Measurements from ENCODE around the gene NRARP. TPM values are rescaled to one million over a fixed set of nuclear protein-coding genes. Genes with fewer than 3 reads are reported as not detected.

Gene NRARP
- total RNA-seq, 2 donors from 2014 or later, result 0.88 to 2.6 TPM

- Mint-ChIP-seq H3K9me3 (no peaks in the 10 kb centered on the region), H3K27me3 (peaks cover 10 to 15% of the 10 kb centered on the region in 2 donors), H3K4me1 (ENCODE audit: low read depth in 2 of 2) (peaks cover 5 to 8% of the 10 kb centered on the region in 2 donors), H3K36me3 (no peaks in the 10 kb centered on the region), H3K27ac (no peak overlapping the region), H3K4me3 (peak overlapping the region; percentile 60)
- DNase-seq (ENCODE audit: low spot score), result no peak
- peak; percentile 64 to 70 for ATAC-seq
Observed at GRCh38 chr9:137294091-137294680, 7.9 kb downstream of the NRARP start.

GRCh38 chr9:137293482-137294090 is 8.5 kb downstream of the NRARP start:
- ATAC-seq, result no peak
- Mint-ChIP-seq H3K36me3 (no peaks in the 10 kb centered on the region), H3K4me1 (ENCODE audit: low read depth in 2 of 2) (peaks cover 5 to 8% of the 10 kb centered on the region in 2 donors), H3K4me3 (no peak overlapping the region), H3K9me3 (no peaks in the 10 kb centered on the region), H3K27ac (no peak overlapping the region), H3K27me3 (peaks cover 10 to 15% of the 10 kb centered on the region in 2 donors)
- no peak for DNase-seq (ENCODE audit: low spot score)

- H3K4me1 Mint-ChIP-seq (ENCODE audit: low read depth in 2 of 2), result peaks cover 5 to 8% of the 10 kb centered on the region in 2 donors
- H3K27ac Mint-ChIP-seq, result no peak overlapping the region
- no peaks in the 10 kb centered on the region for H3K36me3 Mint-ChIP-seq
- ATAC-seq, result no peak
- no peak overlapping the region for H3K4me3 Mint-ChIP-seq
- H3K9me3 Mint-ChIP-seq, result no peaks in the 10 kb centered on the region
- no peak for DNase-seq (ENCODE audit: low spot score)
- peaks cover 10 to 15% of the 10 kb centered on the region in 2 donors for H3K27me3 Mint-ChIP-seq
Observed at GRCh38 chr9:137293094-137293481, 9.0 kb downstream of the NRARP start.

GRCh38 chr9:137286975-137287383 is 15.1 kb downstream of the NRARP start:
- H3K27ac Mint-ChIP-seq, result no peak overlapping the region
- H3K4me1 Mint-ChIP-seq (ENCODE audit: low read depth in 2 of 2), result peaks cover 4 to 6% of the 10 kb centered on the region in 2 donors
- ATAC-seq (peak in 1 of 2 donors; percentile 53), DNase-seq (ENCODE audit: low spot score) (no peak)
- H3K27me3 Mint-ChIP-seq, result no peaks in the 10 kb centered on the region
- H3K36me3 Mint-ChIP-seq, result peaks cover 5% of the 10 kb centered on the region
- H3K9me3 Mint-ChIP-seq, result no peaks in the 10 kb centered on the region
- H3K4me3 Mint-ChIP-seq, result no peak overlapping the region

- H3K4me1 Mint-ChIP-seq (ENCODE audit: low read depth in 2 of 2), result peaks cover 6 to 12% of the 10 kb centered on the region in 2 donors
- H3K27ac Mint-ChIP-seq, result no peak overlapping the region
- peaks cover 5% of the 10 kb centered on the region for H3K36me3 Mint-ChIP-seq
- H3K27me3 Mint-ChIP-seq, result no peaks in the 10 kb centered on the region
- DNase-seq (ENCODE audit: low spot score), result no peak
- no peak for ATAC-seq
- peak overlapping the region; percentile 45 for H3K4me3 Mint-ChIP-seq
- H3K9me3 Mint-ChIP-seq, result no peaks in the 10 kb centered on the region
Observed at GRCh38 chr9:137281345-137282116, 20.5 kb downstream of the NRARP start.

- no peaks in the 10 kb centered on the region for H3K27me3 Mint-ChIP-seq
- H3K27ac Mint-ChIP-seq, result no peak overlapping the region
- H3K36me3 Mint-ChIP-seq, result peaks cover 5% of the 10 kb centered on the region
- no peaks in the 10 kb centered on the region for H3K9me3 Mint-ChIP-seq
- ATAC-seq, result peak in 1 of 2 donors; percentile 37
- no peak for DNase-seq (ENCODE audit: low spot score)
- H3K4me3 Mint-ChIP-seq, result no peak overlapping the region
- peaks cover 9 to 12% of the 10 kb centered on the region in 2 donors for H3K4me1 Mint-ChIP-seq (ENCODE audit: low read depth in 2 of 2)
Observed at GRCh38 chr9:137280474-137281344, 21.4 kb downstream of the NRARP start.

GRCh38 chr9:137279741-137280473 is 22.2 kb downstream of the NRARP start:
- H3K9me3 Mint-ChIP-seq, result no peaks in the 10 kb centered on the region
- ATAC-seq (no peak), DNase-seq (ENCODE audit: low spot score) (no peak)
- H3K36me3 Mint-ChIP-seq, result peaks cover 5% of the 10 kb centered on the region
- no peak overlapping the region for H3K4me3 Mint-ChIP-seq
- H3K27ac Mint-ChIP-seq, result no peak overlapping the region
- no peaks in the 10 kb centered on the region for H3K27me3 Mint-ChIP-seq
- peaks cover 15 to 17% of the 10 kb centered on the region in 2 donors for H3K4me1 Mint-ChIP-seq (ENCODE audit: low read depth in 2 of 2)

- Mint-ChIP-seq H3K9me3 (no peaks in the 10 kb centered on the region), H3K36me3 (peaks cover 5% of the 10 kb centered on the region), H3K27me3 (no peaks in the 10 kb centered on the region), H3K27ac (no peak overlapping the region), H3K4me1 (ENCODE audit: low read depth in 2 of 2) (peaks cover 17 to 19% of the 10 kb centered on the region in 2 donors), H3K4me3 (no peak overlapping the region)
- DNase-seq (ENCODE audit: low spot score) (no peak), ATAC-seq (no peak)
Observed at GRCh38 chr9:137278721-137279711, 23.1 kb downstream of the NRARP start.

GRCh38 chr9:137278061-137278701 is 23.9 kb downstream of the NRARP start:
- ATAC-seq (peak; percentile 49 to 61), DNase-seq (ENCODE audit: low spot score) (no peak)
- no peaks in the 10 kb centered on the region for H3K27me3 Mint-ChIP-seq
- H3K9me3 Mint-ChIP-seq, result no peaks in the 10 kb centered on the region
- peak overlapping the region; percentile 84 to 92 for H3K27ac Mint-ChIP-seq
- peaks cover 5% of the 10 kb centered on the region for H3K36me3 Mint-ChIP-seq
- H3K4me3 Mint-ChIP-seq, result peak overlapping the region; percentile 91
- H3K4me1 Mint-ChIP-seq (ENCODE audit: low read depth in 2 of 2), result peaks cover 17 to 19% of the 10 kb centered on the region in 2 donors

- ATAC-seq (peak; percentile 87 to 88), DNase-seq (ENCODE audit: low spot score) (peak; percentile 85)
- Mint-ChIP-seq H3K27ac (peak within 1 kb of the TSS; percentile 84 to 92), H3K27me3 (no peaks in the 10 kb centered on the region), H3K4me3 (peak within 1 kb of the TSS; percentile 91), H3K36me3 (peaks cover 2% of the 10 kb centered on the region), H3K4me1 (ENCODE audit: low read depth in 2 of 2) (peaks cover 14 to 19% of the 10 kb centered on the region in 2 donors), H3K9me3 (no peaks in the 10 kb centered on the region)
Observed at GRCh38 chr9:137277329-137278041, 24.6 kb downstream of the NRARP start, which contains the start of gene TOR4A. TSS of gene TOR4A (plus strand) at chr9:137277726. CDS start at chr9:137278690, 964 bp downstream.
